ENCODE data around the gene RSRC2. TPM values are rescaled to one million over a fixed set of nuclear protein-coding genes. Genes with fewer than 3 reads are reported as not detected.
"Not testable (repeated sequence)": the region's sequence is repeated elsewhere in the genome, so short reads cannot be mapped to it uniquely, and the experiment has no call there.

RSRC2 gene
- polyA plus RNA-seq, 3 donors = 7.6 to 63.5 (median 15.8) TPM

GRCh38 chr12:122491991-122492390 lies 34.7 kb downstream of the RSRC2 start:
- Histone ChIP-seq H3K36me3 (replicated peaks in 1 of 2; ENCODE audit: control insufficient read depth in 1 of 2, insufficient read depth in 2 of 2, low read length in 2 of 2) (peaks cover 57 to 85% of the 10 kb centered on the region in 2 donors), H4K20me1 (ENCODE audit: insufficient read depth, low read length) (peaks cover 23% of the 10 kb centered on the region), H3K9me3 (replicated peaks in 1 of 2; ENCODE audit: control insufficient read depth in 1 of 2, insufficient read depth in 1 of 2, low read length in 2 of 2) (no peaks in the 10 kb centered on the region), H2AFZ (ENCODE audit: insufficient read depth, low read depth, low read length, poor library complexity, severe bottlenecking) (no peak overlapping the region), H3K27ac (ENCODE audit: low read depth in 1 of 2, low read length in 2 of 2) (peak overlapping the region in 1 of 2 donors; percentile 1), H3K4me2 (replicated peaks; ENCODE audit: extremely low read depth, low read length, poor library complexity, severe bottlenecking) (no peak overlapping the region), H3K27me3 (ENCODE audit: control insufficient read depth in 2 of 2, insufficient read depth in 2 of 2, low read length in 2 of 2) (no peaks in the 10 kb centered on the region), H3K4me1 (ENCODE audit: control insufficient read depth in 1 of 2, insufficient read depth in 2 of 2, low read length in 2 of 2) (no peaks in the 10 kb centered on the region), H3K9ac (ENCODE audit: insufficient read depth, low read length, poor library complexity, severe bottlenecking) (no peak overlapping the region), H3K79me2 (ENCODE audit: insufficient read depth, low read length) (peaks cover 57% of the 10 kb centered on the region), H3K4me3 (replicated peaks in 1 of 3; ENCODE audit: low read depth in 2 of 3, low read length in 3 of 3) (no peak overlapping the region)
- peaks cover 0 to under 1% (median 0%) of the 10 kb centered on the region in 7 donors for H3K9me3 Mint-ChIP-seq
- H3K4me1 Mint-ChIP-seq = peaks cover 2% of the 10 kb centered on the region
- H3K27me3 Mint-ChIP-seq (ENCODE audit: low read depth in 3 of 3) = no peaks in the 10 kb centered on the region
- no peak overlapping the region for H3K4me3 Mint-ChIP-seq
- peaks cover 54 to 76% of the 10 kb centered on the region in 2 donors for H3K36me3 Mint-ChIP-seq
- intact Hi-C loops (cut with micrococcal nuclease) = no loop called here
- no CpG with 5 or more reads among the region's 2 CpGs for whole genome bisulfite sequencing (ENCODE audit: insufficient coverage)
- TF ChIP-seq, protein P1, sequence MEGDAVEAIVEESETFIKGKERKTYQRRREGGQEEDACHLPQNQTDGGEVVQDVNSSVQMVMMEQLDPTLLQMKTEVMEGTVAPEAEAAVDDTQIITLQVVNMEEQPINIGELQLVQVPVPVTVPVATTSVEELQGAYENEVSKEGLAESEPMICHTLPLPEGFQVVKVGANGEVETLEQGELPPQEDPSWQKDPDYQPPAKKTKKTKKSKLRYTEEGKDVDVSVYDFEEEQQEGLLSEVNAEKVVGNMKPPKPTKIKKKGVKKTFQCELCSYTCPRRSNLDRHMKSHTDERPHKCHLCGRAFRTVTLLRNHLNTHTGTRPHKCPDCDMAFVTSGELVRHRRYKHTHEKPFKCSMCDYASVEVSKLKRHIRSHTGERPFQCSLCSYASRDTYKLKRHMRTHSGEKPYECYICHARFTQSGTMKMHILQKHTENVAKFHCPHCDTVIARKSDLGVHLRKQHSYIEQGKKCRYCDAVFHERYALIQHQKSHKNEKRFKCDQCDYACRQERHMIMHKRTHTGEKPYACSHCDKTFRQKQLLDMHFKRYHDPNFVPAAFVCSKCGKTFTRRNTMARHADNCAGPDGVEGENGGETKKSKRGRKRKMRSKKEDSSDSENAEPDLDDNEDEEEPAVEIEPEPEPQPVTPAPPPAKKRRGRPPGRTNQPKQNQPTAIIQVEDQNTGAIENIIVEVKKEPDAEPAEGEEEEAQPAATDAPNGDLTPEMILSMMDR (IDR thresholded peaks at IDR 0.05) = no peak
- no peak for DNase-seq
- no peak overlapping the region for H3K27ac Mint-ChIP-seq

DNA sequence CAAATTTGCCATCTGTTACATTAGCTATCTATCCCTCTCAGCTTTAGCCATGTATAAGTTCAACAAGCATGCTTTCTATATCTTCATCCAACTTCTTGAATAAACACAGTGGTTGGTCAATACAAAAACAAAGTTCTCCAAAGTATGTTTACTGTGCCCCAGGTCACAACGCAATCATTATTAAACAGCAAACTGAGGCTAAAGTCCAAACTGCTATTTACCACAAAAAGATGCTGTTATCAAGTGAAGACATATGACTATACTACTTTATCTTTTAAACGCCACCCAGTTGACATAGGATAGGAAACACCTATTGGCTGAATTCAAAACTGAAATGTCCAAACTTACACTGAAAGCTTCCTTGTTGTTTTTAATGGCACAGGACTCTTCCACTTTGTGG lies 37.7 kb downstream of the RSRC2 start:
- Histone ChIP-seq H3K9ac (ENCODE audit: insufficient read depth, low read length, poor library complexity, severe bottlenecking) (no peak overlapping the region), H3K36me3 (replicated peaks in 1 of 2; ENCODE audit: control insufficient read depth in 1 of 2, insufficient read depth in 2 of 2, low read length in 2 of 2) (peaks cover 67 to 90% of the 10 kb centered on the region in 2 donors), H3K9me3 (replicated peaks in 1 of 2; ENCODE audit: control insufficient read depth in 1 of 2, insufficient read depth in 1 of 2, low read length in 2 of 2) (no peaks in the 10 kb centered on the region), H3K27ac (ENCODE audit: low read depth in 1 of 2, low read length in 2 of 2) (peak overlapping the region in 1 of 2 donors; percentile 27), H3K4me1 (ENCODE audit: control insufficient read depth in 1 of 2, insufficient read depth in 2 of 2, low read length in 2 of 2) (no peaks in the 10 kb centered on the region), H3K27me3 (ENCODE audit: control insufficient read depth in 2 of 2, insufficient read depth in 2 of 2, low read length in 2 of 2) (no peaks in the 10 kb centered on the region), H3K4me2 (replicated peaks; ENCODE audit: extremely low read depth, low read length, poor library complexity, severe bottlenecking) (no peak overlapping the region), H3K4me3 (replicated peaks in 1 of 3; ENCODE audit: low read depth in 2 of 3, low read length in 3 of 3) (no peak overlapping the region), H4K20me1 (ENCODE audit: insufficient read depth, low read length) (peaks cover 17% of the 10 kb centered on the region), H3K79me2 (ENCODE audit: insufficient read depth, low read length) (peaks cover 41% of the 10 kb centered on the region), H2AFZ (ENCODE audit: insufficient read depth, low read depth, low read length, poor library complexity, severe bottlenecking) (no peak overlapping the region)
- no peaks in the 10 kb centered on the region for H3K27me3 Mint-ChIP-seq (ENCODE audit: low read depth in 3 of 3)
- TF ChIP-seq, protein P1 (IDR thresholded peaks at IDR 0.05) = no peak
- no peak overlapping the region for H3K27ac Mint-ChIP-seq
- H3K9me3 Mint-ChIP-seq = peaks cover 0 to 3% (median 0%) of the 10 kb centered on the region in 7 donors
- DNase-seq = no peak
- intact Hi-C loops (cut with micrococcal nuclease) = no loop called here
- no CpG with 5 or more reads among the region's 2 CpGs for WGBS (ENCODE audit: insufficient coverage)
- H3K4me3 Mint-ChIP-seq = no peak overlapping the region
- no peaks in the 10 kb centered on the region for H3K4me1 Mint-ChIP-seq
- peaks cover 67 to 85% of the 10 kb centered on the region in 2 donors for H3K36me3 Mint-ChIP-seq

DNA sequence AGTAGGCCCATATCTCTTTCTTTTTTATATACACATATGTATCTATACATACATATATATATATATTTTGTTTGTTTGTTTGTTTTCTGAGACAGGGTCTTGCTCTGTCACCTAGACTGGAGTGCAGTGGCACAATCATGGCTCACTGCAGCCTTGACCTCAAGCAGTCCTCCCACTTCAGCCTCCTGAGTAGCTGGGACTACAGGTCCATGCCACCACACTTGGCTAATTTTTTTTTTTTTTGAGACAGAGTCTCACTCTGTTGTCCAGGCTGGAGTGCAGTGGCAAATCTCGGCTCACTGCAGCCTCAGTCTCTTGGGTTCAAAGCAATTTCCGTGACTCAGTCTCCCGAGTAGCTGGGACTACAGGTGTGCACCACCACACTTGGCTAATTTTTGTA lies 38.9 kb downstream of the RSRC2 start:
- Histone ChIP-seq H3K79me2 (ENCODE audit: insufficient read depth, low read length) (peaks cover 30% of the 10 kb centered on the region), H3K36me3 (replicated peaks in 1 of 2; ENCODE audit: control insufficient read depth in 1 of 2, insufficient read depth in 2 of 2, low read length in 2 of 2) (peaks cover 78 to 100% of the 10 kb centered on the region in 2 donors), H4K20me1 (ENCODE audit: insufficient read depth, low read length) (peaks cover 15% of the 10 kb centered on the region)
- H3K27ac Mint-ChIP-seq = peak overlapping the region in 1 of 7 donors; percentile 30
- H3K9me3 Mint-ChIP-seq; H2AFZ ChIP-seq (ENCODE audit: insufficient read depth, low read depth, low read length, poor library complexity, severe bottlenecking); DNase-seq; H3K4me3 Mint-ChIP-seq; H3K4me3 ChIP-seq (replicated peaks in 1 of 3; ENCODE audit: low read depth in 2 of 3, low read length in 3 of 3); H3K27ac ChIP-seq (ENCODE audit: low read depth in 1 of 2, low read length in 2 of 2); H3K4me1 Mint-ChIP-seq; H3K9ac ChIP-seq (ENCODE audit: insufficient read depth, low read length, poor library complexity, severe bottlenecking); H3K27me3 ChIP-seq (ENCODE audit: control insufficient read depth in 2 of 2, insufficient read depth in 2 of 2, low read length in 2 of 2); H3K4me1 ChIP-seq (ENCODE audit: control insufficient read depth in 1 of 2, insufficient read depth in 2 of 2, low read length in 2 of 2); intact Hi-C loops (cut with micrococcal nuclease); H3K27me3 Mint-ChIP-seq (ENCODE audit: low read depth in 3 of 3); H3K4me2 ChIP-seq (replicated peaks; ENCODE audit: extremely low read depth, low read length, poor library complexity, severe bottlenecking); H3K9me3 ChIP-seq (replicated peaks in 1 of 2; ENCODE audit: control insufficient read depth in 1 of 2, insufficient read depth in 1 of 2, low read length in 2 of 2): not testable (repeated sequence)
- peaks cover 78 to 93% of the 10 kb centered on the region in 2 donors for H3K36me3 Mint-ChIP-seq
- 100% methylated on average over 3 of the region's 3 CpGs for WGBS (ENCODE audit: insufficient coverage)

Data from CD14-positive monocyte (primary cell).